T-helper 17 cell (primary cell): ENCODE measurements around the gene TUBGCP3. TPM values are rescaled to one million over a fixed set of nuclear protein-coding genes. Genes with fewer than 3 reads are reported as not detected.
"Not testable (repeated sequence)": the region's sequence is repeated elsewhere in the genome, so short reads cannot be mapped to it uniquely, and the experiment has no call there.

ENCODE experiments used
- ATAC-seq: fragments of 150-1000 bp; cut with Tn5 transposase; 2 replicates; pipeline ENCODE4 v1.10.0; 2021; ENCODE audit warnings: mild to moderate bottlenecking, moderate library complexity
- DNase-seq, 3 donors: peaks; one replicate each; pipeline versions ENCODE4 v3.0.0 to v3.0.0-alpha.2; 2020 to 2021
- H3K9me3 ChIP-seq: one replicate; pipeline ENCODE4 v1.7.0; 2013; ENCODE audit warnings: low read length, mild to moderate bottlenecking; ENCODE audit not compliant: control insufficient read depth, poor library complexity, severe bottlenecking
- H3K27ac Mint-ChIP-seq: one replicate; pipeline ENCODE4 v1.8.0; 2022; ENCODE audit warnings: mild to moderate bottlenecking, moderate library complexity, mixed read lengths
- H3K27me3 Mint-ChIP-seq: one replicate; pipeline ENCODE4 v1.8.0; 2022; ENCODE audit warnings: mixed read lengths
- H3K36me3 Mint-ChIP-seq: one replicate; pipeline ENCODE4 v1.8.0; 2022; ENCODE audit warnings: low read depth, mixed read lengths
- H3K4me1 Mint-ChIP-seq: one replicate; pipeline ENCODE4 v1.8.0; 2022; ENCODE audit warnings: mild to moderate bottlenecking, mixed read lengths
- H3K4me3 Mint-ChIP-seq: one replicate; pipeline ENCODE4 v1.8.0; 2022; ENCODE audit warnings: mild to moderate bottlenecking, moderate library complexity, mixed read lengths
- total RNA-seq, 4 donors: library from RNA in 2 of 4; stranded (reverse) in 2 of 4; gene quantifications; one replicate each; pipeline ENCODE4 v1.2.3 and lab custom pipeline; 2022 to 2026

The TUBGCP3 gene
- total RNA-seq, 2 donors from 2014 or later = 34.5 to 35.3 TPM

- no peaks in the 10 kb centered on the region for H3K9me3 ChIP-seq
- DNase-seq (no peak), ATAC-seq (no peak)
- H3K27me3 Mint-ChIP-seq = no peaks in the 10 kb centered on the region
- peaks cover 20% of the 10 kb centered on the region for H3K4me1 Mint-ChIP-seq
- no peak overlapping the region for H3K27ac Mint-ChIP-seq
- H3K4me3 Mint-ChIP-seq = no peak overlapping the region
- H3K36me3 Mint-ChIP-seq = peaks cover 11% of the 10 kb centered on the region
These were observed 92.5 kb downstream of the TUBGCP3 start for GRCh38 chr13:112495465-112495864.

DNA sequence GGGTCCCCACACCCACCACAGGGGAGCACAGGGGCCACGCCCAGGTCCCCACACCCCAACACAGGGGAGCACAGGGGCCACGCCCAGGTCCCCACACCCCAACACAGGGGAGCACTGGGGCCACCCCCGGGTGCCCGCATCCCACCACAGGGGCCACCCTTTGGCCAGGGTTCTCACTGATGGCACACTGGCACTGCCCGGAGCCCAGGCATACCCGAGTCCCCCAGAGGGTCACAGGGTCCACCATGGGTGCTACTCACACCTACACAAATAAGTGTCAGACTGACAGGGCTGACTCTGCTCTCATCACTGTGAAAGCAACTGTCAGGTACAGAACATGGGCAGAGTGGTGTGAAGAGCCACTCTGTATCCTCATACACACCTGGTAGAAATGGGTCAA lies 98.8 kb downstream of the TUBGCP3 start:
- no peak for DNase-seq
- ATAC-seq = no peak
- H3K27ac Mint-ChIP-seq = no peak overlapping the region
- no peaks in the 10 kb centered on the region for H3K27me3 Mint-ChIP-seq
- H3K4me3 Mint-ChIP-seq = no peak overlapping the region
- H3K4me1 Mint-ChIP-seq = peaks cover 13% of the 10 kb centered on the region
- H3K9me3 ChIP-seq = no peaks in the 10 kb centered on the region
- peaks cover 8% of the 10 kb centered on the region for H3K36me3 Mint-ChIP-seq

DNA sequence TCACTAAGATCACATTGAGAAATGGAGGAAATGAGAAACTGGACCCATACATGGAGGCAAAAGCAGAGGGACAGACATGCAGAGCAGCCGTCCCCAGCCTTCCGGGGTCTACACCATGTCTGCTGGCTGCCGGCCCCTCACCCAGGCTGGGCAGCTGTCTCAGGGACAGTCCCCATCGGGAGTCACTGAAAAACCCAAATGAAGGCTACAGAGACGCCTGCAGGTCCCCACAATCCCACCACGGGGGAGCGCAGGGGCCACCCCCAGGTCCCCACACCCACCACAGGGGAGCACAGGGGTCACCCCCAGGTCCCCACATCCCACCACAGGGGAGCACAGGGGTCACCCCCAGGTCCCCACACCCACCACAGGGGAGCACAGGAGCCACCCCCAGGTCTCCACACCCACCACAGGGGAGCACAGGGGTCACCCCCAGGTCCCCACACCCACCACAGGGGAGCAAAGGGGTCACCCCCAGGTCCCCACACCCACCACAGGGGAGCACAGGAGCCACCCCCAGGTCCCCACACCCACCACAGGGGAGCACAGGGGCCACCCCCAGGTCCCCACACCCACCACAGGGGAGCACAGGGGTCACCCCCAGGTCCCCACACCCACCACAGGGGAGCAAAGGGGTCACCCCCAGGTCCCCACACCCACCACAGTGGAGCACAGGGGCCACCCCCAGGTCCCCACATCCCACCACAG lies 99.5 kb downstream of the TUBGCP3 start:
- H3K4me3 Mint-ChIP-seq, DNase-seq, H3K27ac Mint-ChIP-seq, ATAC-seq, H3K9me3 ChIP-seq, H3K36me3 Mint-ChIP-seq, H3K27me3 Mint-ChIP-seq: not testable (repeated sequence)
- H3K4me1 Mint-ChIP-seq = peaks cover 11% of the 10 kb centered on the region

DNA sequence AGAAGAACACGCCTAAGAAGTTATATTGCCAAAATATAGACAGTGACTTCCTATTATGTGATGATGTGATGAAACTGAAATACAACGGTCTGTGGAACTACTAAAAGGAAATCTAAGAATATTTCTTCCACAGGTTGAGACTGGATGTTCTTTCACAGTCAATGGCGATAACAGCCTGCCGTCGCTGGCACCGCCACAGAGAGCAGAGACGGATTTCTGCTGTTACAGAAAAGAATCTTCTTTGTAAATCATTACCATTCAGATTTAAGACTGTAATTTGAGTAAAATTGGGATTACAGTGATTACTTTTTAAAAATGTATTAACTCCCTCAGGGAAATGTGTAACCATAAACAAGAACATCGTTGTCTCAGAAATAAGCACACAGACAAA lies 100.8 kb downstream of the TUBGCP3 start:
- no peak for DNase-seq
- H3K4me3 Mint-ChIP-seq = no peak overlapping the region

DNA sequence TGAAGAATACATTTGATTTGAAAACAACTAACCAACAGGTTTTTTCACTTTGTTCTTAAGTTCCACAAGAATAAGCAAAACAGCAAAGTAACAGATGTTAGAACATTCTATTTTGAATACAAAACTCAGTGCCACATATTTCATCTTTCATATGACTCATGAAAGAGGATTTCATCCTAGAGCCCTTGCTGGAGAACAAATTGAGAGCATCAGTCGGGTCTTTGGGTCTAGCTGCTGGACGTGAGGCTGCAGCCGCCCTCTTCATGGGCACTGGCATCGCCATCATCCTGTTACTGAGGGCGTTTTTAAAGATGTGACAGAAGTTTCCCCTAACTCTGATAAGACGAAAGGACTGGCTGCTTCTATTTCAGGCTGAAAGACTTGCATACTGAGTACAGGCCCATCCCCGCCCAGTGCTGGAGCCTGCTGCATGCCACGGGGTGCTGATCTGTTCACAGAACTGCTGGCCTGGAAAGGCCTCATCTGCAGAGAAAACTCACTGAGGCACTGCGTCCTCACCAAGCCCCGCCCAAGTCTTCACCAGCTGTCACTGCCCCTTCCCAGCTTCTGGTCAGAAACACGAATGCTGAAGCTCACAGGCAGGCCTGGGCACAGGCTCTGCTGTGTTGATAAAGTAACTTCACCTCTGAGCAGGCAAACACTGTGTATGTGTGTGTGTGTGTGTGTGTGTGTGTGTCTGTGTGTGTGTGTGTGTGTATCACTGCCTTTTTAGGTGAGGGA lies 101.4 kb downstream of the TUBGCP3 start:
- ATAC-seq = no peak
- H3K9me3 ChIP-seq = no peaks in the 10 kb centered on the region
- H3K4me1 Mint-ChIP-seq = peaks cover 6% of the 10 kb centered on the region
- H3K27ac Mint-ChIP-seq = peak overlapping the region; percentile 27
- no peak for DNase-seq
- peaks cover 7% of the 10 kb centered on the region for H3K36me3 Mint-ChIP-seq
- no peaks in the 10 kb centered on the region for H3K27me3 Mint-ChIP-seq
- no peak overlapping the region for H3K4me3 Mint-ChIP-seq

More for the DNA sequence above, 100.8 kb downstream of the TUBGCP3 start:
- Mint-ChIP-seq H3K4me1 (peaks cover 11% of the 10 kb centered on the region), H3K36me3 (peaks cover 8% of the 10 kb centered on the region), H3K27ac (peak overlapping the region; percentile 27), H3K27me3 (no peaks in the 10 kb centered on the region)
- no peaks in the 10 kb centered on the region for H3K9me3 ChIP-seq
- no peak for ATAC-seq

DNA sequence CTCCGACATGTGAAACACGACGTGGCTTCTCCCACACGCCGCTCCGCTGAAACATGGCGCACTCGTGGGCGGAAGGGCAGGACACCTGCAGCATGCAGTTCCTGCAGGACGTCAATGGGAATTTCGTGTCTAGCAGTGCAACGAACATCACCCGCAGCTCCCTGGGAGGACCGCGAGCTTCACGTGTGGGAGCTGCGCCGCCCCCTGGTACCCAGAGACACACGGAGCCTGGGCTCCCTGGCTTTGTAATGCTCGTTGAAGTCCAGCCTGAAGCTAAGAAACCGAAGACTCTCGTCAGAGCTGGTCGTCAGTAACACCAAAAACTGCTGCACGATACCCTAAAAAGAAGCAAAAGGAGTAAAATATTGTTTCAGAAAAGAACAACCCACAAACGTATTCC lies 102.1 kb downstream of the TUBGCP3 start:
- H3K27ac Mint-ChIP-seq, H3K9me3 ChIP-seq, DNase-seq, H3K4me3 Mint-ChIP-seq, ATAC-seq, H3K36me3 Mint-ChIP-seq, H3K27me3 Mint-ChIP-seq, H3K4me1 Mint-ChIP-seq: not testable (repeated sequence)

- Mint-ChIP-seq H3K27ac (no peak overlapping the region), H3K27me3 (no peaks in the 10 kb centered on the region), H3K4me3 (no peak overlapping the region), H3K4me1 (no peaks in the 10 kb centered on the region), H3K36me3 (peaks cover 3% of the 10 kb centered on the region)
- no peaks in the 10 kb centered on the region for H3K9me3 ChIP-seq
- DNase-seq (no peak), ATAC-seq (no peak)
These were observed 104.7 kb downstream of the TUBGCP3 start for GRCh38 chr13:112483299-112483698.

DNA sequence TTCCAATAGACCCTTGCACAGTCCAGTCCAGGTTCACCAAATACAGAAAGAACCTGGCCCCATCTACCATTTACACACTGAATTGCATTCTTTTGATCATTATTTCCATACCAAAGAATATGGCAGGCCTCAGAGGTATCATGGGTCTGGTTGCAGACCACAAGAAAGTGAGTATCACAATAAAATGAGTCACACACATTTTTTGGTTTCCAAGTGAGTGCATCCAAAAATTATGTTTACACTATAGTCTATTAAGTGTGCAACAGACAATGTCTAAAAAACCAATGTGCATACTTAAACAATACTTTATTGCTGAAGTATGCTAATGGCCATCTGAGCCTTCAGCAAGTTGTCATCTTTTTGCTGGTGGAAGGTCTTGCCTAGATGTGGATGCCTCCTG lies 106.5 kb downstream of the TUBGCP3 start:
- H3K4me3 Mint-ChIP-seq = no peak overlapping the region
- peaks cover under 1% of the 10 kb centered on the region for H3K27me3 Mint-ChIP-seq
- no peak overlapping the region for H3K27ac Mint-ChIP-seq
- ATAC-seq (no peak), DNase-seq (no peak)
- peaks cover 2% of the 10 kb centered on the region for H3K36me3 Mint-ChIP-seq
- H3K9me3 ChIP-seq = no peaks in the 10 kb centered on the region
- no peaks in the 10 kb centered on the region for H3K4me1 Mint-ChIP-seq

DNA sequence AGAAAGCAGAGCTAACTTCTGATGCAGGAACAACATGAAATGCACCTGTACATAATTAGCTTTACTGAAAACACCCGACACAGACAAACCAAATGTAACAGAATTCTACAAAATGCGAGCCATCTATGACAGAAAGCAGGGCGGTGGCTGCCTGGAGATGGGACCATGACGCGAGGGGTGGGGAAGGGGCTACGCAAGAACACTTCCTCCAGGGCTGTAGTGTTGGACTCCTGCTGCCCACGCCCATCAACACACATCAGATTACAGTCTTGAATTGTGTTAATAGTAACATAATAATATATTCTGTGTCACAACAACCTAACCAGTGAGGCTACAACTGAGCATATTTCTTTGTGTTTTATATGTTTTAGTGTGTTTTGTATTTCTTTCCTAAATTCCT lies 108.6 kb downstream of the TUBGCP3 start:
- ATAC-seq = no peak
- Mint-ChIP-seq H3K4me1 (no peaks in the 10 kb centered on the region), H3K4me3 (no peak overlapping the region), H3K27me3 (peaks cover 9% of the 10 kb centered on the region), H3K36me3 (peaks cover 3% of the 10 kb centered on the region), H3K27ac (no peak overlapping the region)
- no peak for DNase-seq
- H3K9me3 ChIP-seq = no peaks in the 10 kb centered on the region

GRCh38 chr13:112477070-112477619 lies 110.8 kb downstream of the TUBGCP3 start:
- H3K27ac Mint-ChIP-seq = no peak overlapping the region
- H3K9me3 ChIP-seq = no peaks in the 10 kb centered on the region
- H3K4me3 Mint-ChIP-seq = no peak overlapping the region
- DNase-seq (no peak), ATAC-seq (no peak)
- H3K4me1 Mint-ChIP-seq = no peaks in the 10 kb centered on the region
- peaks cover 3% of the 10 kb centered on the region for H3K36me3 Mint-ChIP-seq
- H3K27me3 Mint-ChIP-seq = peaks cover 9% of the 10 kb centered on the region

DNA sequence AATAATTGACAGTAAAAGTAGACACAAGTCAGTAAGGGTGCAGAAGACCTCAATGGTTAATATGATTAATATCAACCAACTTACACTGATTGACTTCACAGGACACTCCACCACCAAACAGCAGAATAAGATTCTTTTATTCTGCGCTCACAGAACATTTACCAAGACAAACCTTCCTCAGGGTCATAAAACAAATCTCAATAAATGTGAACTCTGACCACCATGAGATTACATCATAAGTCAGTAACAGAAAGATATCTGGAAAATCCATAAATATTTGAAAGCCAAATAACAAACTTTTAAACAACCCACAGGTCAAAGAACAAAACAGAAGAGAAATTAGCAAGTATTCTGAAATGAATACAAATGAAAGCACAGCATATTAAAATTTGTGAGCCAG lies 112.1 kb downstream of the TUBGCP3 start:
- ATAC-seq (no peak), DNase-seq (no peak)
- peaks cover 9% of the 10 kb centered on the region for H3K27me3 Mint-ChIP-seq
- H3K4me1 Mint-ChIP-seq = no peaks in the 10 kb centered on the region
- no peak overlapping the region for H3K4me3 Mint-ChIP-seq
- no peak overlapping the region for H3K27ac Mint-ChIP-seq
- H3K36me3 Mint-ChIP-seq = peaks cover 3% of the 10 kb centered on the region
- H3K9me3 ChIP-seq = no peaks in the 10 kb centered on the region

DNA sequence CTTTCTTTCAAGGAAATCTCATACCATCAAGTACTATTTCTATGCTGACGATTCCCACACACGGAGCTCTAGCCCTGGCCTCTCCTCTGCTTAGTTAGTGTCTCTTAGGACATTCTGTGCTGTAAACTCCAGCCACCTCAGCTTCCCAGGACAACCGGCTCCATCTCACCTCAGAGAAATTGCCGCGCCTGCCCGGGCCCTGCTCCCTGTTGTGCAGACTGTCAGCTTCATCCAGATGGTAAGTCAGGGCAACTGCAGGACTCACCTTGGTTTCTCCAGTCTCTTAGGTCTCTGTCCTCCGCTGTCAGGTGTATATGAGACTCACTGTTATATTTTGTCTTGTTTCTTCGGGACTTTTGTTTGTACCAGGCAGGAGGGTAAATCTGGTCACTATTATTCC lies 113.1 kb downstream of the TUBGCP3 start:
- H3K27me3 Mint-ChIP-seq = peaks cover 9% of the 10 kb centered on the region
- ATAC-seq (no peak), DNase-seq (no peak)
- H3K4me1 Mint-ChIP-seq = no peaks in the 10 kb centered on the region
- no peak overlapping the region for H3K27ac Mint-ChIP-seq
- peaks cover 3% of the 10 kb centered on the region for H3K36me3 Mint-ChIP-seq
- H3K9me3 ChIP-seq = no peaks in the 10 kb centered on the region
- H3K4me3 Mint-ChIP-seq = no peak overlapping the region

DNA sequence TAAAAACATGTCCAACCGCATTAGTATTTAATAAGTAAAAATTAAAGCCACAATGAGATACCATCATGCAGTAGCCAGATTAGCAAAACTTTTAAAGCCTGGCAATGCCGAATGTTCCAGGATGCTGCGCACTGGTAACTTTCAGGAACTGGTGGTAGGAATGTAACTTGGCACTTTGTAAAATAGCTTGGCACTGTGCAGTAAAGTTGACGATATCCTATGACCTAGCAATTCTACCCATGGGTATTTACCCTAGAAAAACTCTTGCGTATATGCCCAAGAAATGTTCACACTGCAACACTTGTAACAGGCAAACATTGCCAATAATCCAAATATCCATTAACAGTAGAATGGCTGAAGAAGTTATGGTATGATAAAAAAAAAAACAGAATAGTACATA lies 114.1 kb downstream of the TUBGCP3 start:
- Mint-ChIP-seq H3K27ac (no peak overlapping the region), H3K36me3 (peaks cover 3% of the 10 kb centered on the region), H3K4me1 (no peaks in the 10 kb centered on the region), H3K4me3 (no peak overlapping the region), H3K27me3 (peaks cover 9% of the 10 kb centered on the region)
- no peaks in the 10 kb centered on the region for H3K9me3 ChIP-seq
- no peak for ATAC-seq
- DNase-seq = no peak
